Osteoblast (primary cell): ENCODE measurements around the gene FAM43A. TPM values are rescaled to one million over a fixed set of nuclear protein-coding genes. Genes with fewer than 3 reads are reported as not detected.

Source experiments
- DNase-seq: peaks from one replicate; pipeline ENCODE4 v3.0.0; 2011; ENCODE audit warnings: low spot score, mixed read lengths; ENCODE audit not compliant: insufficient read length; ENCODE audit errors: missing footprints
- H2AFZ ChIP-seq: 2 replicates; pipeline ENCODE4 v1.6.0; 2011; ENCODE audit warnings: mild to moderate bottlenecking, low read length
- H3K27ac ChIP-seq: 2 replicates; pipeline ENCODE4 v1.5.1; 2011; ENCODE audit warnings: mild to moderate bottlenecking, low read depth, low read length, moderate library complexity
- H3K27me3 ChIP-seq: 2 replicates; pipeline ENCODE4 v1.6.0; 2012; ENCODE audit warnings: mild to moderate bottlenecking, control low read depth, inconsistent platforms, low read length, moderate library complexity; ENCODE audit not compliant: insufficient read depth
- H3K36me3 ChIP-seq: 2 replicates; pipeline ENCODE4 v1.5.1; 2011; ENCODE audit warnings: mild to moderate bottlenecking, low read length, control low read depth, moderate library complexity; ENCODE audit not compliant: insufficient read depth
- H3K4me1 ChIP-seq: 2 replicates; pipeline ENCODE4 v1.5.1; 2011; ENCODE audit warnings: mild to moderate bottlenecking, low read length, control low read depth, moderate library complexity; ENCODE audit not compliant: insufficient read depth
- H3K4me2 ChIP-seq: 2 replicates; pipeline ENCODE4 v1.6.0; 2011; ENCODE audit warnings: mild to moderate bottlenecking, low read length; ENCODE audit not compliant: insufficient read depth
- H3K4me3 ChIP-seq: fragments of 200-600 bp; sonication (generic); 3 replicates; pipeline ENCODE4 v1.5.1; 2012; ENCODE audit warnings: mild to moderate bottlenecking, low read length, inconsistent platforms; ENCODE audit not compliant: insufficient read depth
- H3K79me2 ChIP-seq: 2 replicates; pipeline ENCODE4 v1.6.0; 2012; ENCODE audit warnings: mild to moderate bottlenecking, low read length, control low read depth, inconsistent platforms; ENCODE audit not compliant: insufficient read depth
- H3K9me3 ChIP-seq: 2 replicates; pipeline ENCODE4 v1.5.1; 2011; ENCODE audit warnings: low read depth, low read length, control low read depth
- H4K20me1 ChIP-seq: 2 replicates; pipeline ENCODE4 v1.6.0; 2012; ENCODE audit warnings: mild to moderate bottlenecking, low read length, control low read depth; ENCODE audit not compliant: insufficient read depth
- CTCF ChIP-seq: IDR thresholded peaks from 2 replicates; pipeline ENCODE4 v1.5.1; 2011; ENCODE audit warnings: mild to moderate bottlenecking, low read depth, low read length, moderate library complexity; ENCODE audit errors: extremely low read depth
- total RNA-seq: library from RNA; depleted of rRNA; stranded (reverse); fragments of >200 nt; gene quantifications from 2 replicates; pipeline ENCODE4 v1.2.3, GENCODE V29; 2012

Gene FAM43A
- total RNA-seq, 1 donor: 17.0 TPM

- no peak for TF ChIP-seq CTCF
- peaks cover 24% of the 10 kb centered on the region for H4K20me1 ChIP-seq
- no peaks in the 10 kb centered on the region for H3K9me3 ChIP-seq
- H3K27ac ChIP-seq: no peak overlapping the region
- H3K4me3 ChIP-seq: no peak overlapping the region
- H2AFZ ChIP-seq: no peak overlapping the region
- DNase-seq: peak; percentile 76
- H3K4me2 ChIP-seq: no peak overlapping the region
- no peaks in the 10 kb centered on the region for H3K36me3 ChIP-seq
- H3K79me2 ChIP-seq: peaks cover 8% of the 10 kb centered on the region
- H3K27me3 ChIP-seq: peaks cover 3% of the 10 kb centered on the region
- H3K4me1 ChIP-seq: peaks cover 23% of the 10 kb centered on the region
Observed at GRCh38 chr3:194691481-194692283, 6.0 kb downstream of the FAM43A start.

DNA sequence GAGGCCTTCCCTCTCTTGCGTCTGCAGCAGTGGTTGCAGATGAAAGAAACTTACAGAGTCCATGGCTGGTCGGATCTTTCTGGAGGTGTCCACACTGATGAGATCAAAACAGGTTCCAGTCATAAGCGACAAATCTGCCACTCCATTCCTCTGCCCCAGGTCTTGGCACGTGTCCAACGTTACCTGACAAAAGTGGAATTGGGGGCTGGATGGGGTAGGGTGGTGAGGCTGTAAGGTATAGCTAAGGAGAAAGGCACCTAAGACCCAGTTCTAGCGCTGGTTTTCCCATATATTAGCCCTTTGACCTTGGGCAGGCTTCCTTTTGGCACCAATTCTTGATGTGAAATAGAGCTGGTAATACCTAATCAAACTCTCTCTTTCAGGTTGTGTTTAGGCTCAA lies 11.0 kb downstream of the FAM43A start:
- Histone ChIP-seq H3K36me3 (no peaks in the 10 kb centered on the region), H3K4me1 (no peaks in the 10 kb centered on the region), H3K27ac (no peak overlapping the region), H2AFZ (no peak overlapping the region), H3K4me3 (no peak overlapping the region), H4K20me1 (no peaks in the 10 kb centered on the region), H3K79me2 (no peaks in the 10 kb centered on the region), H3K9me3 (peaks cover 2% of the 10 kb centered on the region), H3K4me2 (no peak overlapping the region), H3K27me3 (peaks cover 7% of the 10 kb centered on the region)
- no peak for TF ChIP-seq CTCF
- DNase-seq: no peak

GRCh38 chr3:194702545-194702944 lies 16.9 kb downstream of the FAM43A start:
- no peaks in the 10 kb centered on the region for H3K79me2 ChIP-seq
- no peak for TF ChIP-seq CTCF

DNA sequence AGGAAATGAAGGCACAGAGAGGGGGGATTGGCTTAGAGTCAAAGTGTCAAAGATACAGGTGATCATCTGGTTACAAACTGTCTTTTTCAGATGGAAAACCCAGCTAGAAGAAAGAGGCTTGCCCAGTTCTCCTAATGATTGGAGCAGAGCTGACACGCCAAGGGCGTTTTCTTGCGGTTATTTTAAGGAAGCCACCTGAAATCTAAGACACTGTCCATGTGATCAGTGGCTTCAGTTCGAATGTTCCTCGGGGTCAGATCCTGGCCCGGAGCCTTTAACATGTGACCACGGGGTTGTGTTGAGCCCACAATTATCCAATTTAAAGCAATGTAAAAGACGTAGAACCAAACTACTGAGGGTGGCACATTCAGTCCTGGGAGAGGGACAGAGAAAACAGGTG lies 19.5 kb downstream of the FAM43A start:
- Histone ChIP-seq H3K79me2 (no peaks in the 10 kb centered on the region), H3K27me3 (peaks cover 14% of the 10 kb centered on the region), H3K4me2 (no peak overlapping the region), H3K4me1 (no peaks in the 10 kb centered on the region), H3K9me3 (peaks cover 3% of the 10 kb centered on the region), H3K4me3 (no peak overlapping the region), H3K27ac (no peak overlapping the region), H3K36me3 (no peaks in the 10 kb centered on the region), H4K20me1 (no peaks in the 10 kb centered on the region), H2AFZ (no peak overlapping the region)
- no peak for TF ChIP-seq CTCF
- no peak for DNase-seq

More at GRCh38 chr3:194702545-194702944, 16.9 kb downstream of the FAM43A start:
- Histone ChIP-seq H3K4me1 (no peaks in the 10 kb centered on the region), H3K4me2 (no peak overlapping the region), H3K4me3 (no peak overlapping the region), H3K36me3 (no peaks in the 10 kb centered on the region), H4K20me1 (no peaks in the 10 kb centered on the region), H2AFZ (no peak overlapping the region), H3K9me3 (peaks cover 2% of the 10 kb centered on the region), H3K27ac (no peak overlapping the region), H3K27me3 (peaks cover 14% of the 10 kb centered on the region)
- no peak for DNase-seq
